Upper lobe of right lung (tissue), 1 donor: ENCODE results near the gene JPT1. TPM values are rescaled to one million over a fixed set of nuclear protein-coding genes. Genes with fewer than 3 reads are reported as not detected.

Source experiments
- ATAC-seq: fragments of 200-7000 bp; cut with Tn5 transposase; one replicate; pipeline ENCODE4 v1.9.1; 2020; ENCODE audit warnings: mild to moderate bottlenecking, moderate library complexity
- DNase-seq: peaks from one replicate; pipeline ENCODE4 v3.0.0-alpha.2; 2020
- H3K27ac ChIP-seq: fragments of 200-600 bp; one replicate; pipeline ENCODE4 v1.8.0; 2022
- H3K27me3 ChIP-seq: fragments of 200-600 bp; one replicate; pipeline ENCODE4 v1.8.0; 2022; ENCODE audit warnings: mild to moderate bottlenecking
- H3K36me3 ChIP-seq: fragments of 200-600 bp; one replicate; pipeline ENCODE4 v1.8.0; 2022
- H3K4me1 ChIP-seq: fragments of 200-600 bp; one replicate; pipeline ENCODE4 v1.8.0; 2022
- H3K4me3 ChIP-seq: fragments of 200-600 bp; one replicate; pipeline ENCODE4 v1.8.0; 2022; ENCODE audit warnings: mild to moderate bottlenecking
- H3K9me3 ChIP-seq: fragments of 200-600 bp; one replicate; pipeline ENCODE4 v1.8.0; 2022
- CTCF ChIP-seq: fragments of 200-600 bp; IDR thresholded peaks from one replicate; pipeline ENCODE4 v1.8.0; 2022; ENCODE audit warnings: antibody characterized with exemption
- intact Hi-C: fragments of 100-400 bp; cut with DNase I; formaldehyde crosslinking; loops from one replicate; pipeline ENCODE4 v1.11.0; 2022
- total RNA-seq: library from RNA; stranded (reverse); fragmentation: NEBNext Ultra II Directional; extraction: Animal tissue kit (Norgen Biotek cat#: 25700); gene quantifications from one replicate; pipeline ENCODE4 v1.2.1, GENCODE V29; 2021
- donor health status: DM: no; HTN: yes; CAD: no; lungs with severe emphysema.

The JPT1 gene
- total RNA-seq, 1 donor from 2014 or later: 47.8 TPM

- no peak for DNase-seq
- Histone ChIP-seq H3K4me3 (no peak overlapping the region), H3K27ac (no peak overlapping the region), H3K27me3 (no peaks in the 10 kb centered on the region), H3K9me3 (no peaks in the 10 kb centered on the region), H3K4me1 (peaks cover 12% of the 10 kb centered on the region), H3K36me3 (peaks cover 19% of the 10 kb centered on the region)
- intact Hi-C loops: no loop called here
- TF ChIP-seq CTCF: no peak
- ATAC-seq: no peak
These were observed 55.5 kb downstream of the JPT1 start for GRCh38 chr17:75098861-75099260.

GRCh38 chr17:75097865-75098264 lies 56.4 kb downstream of the JPT1 start:
- intact Hi-C loops: no loop called here
- Histone ChIP-seq H3K9me3 (no peaks in the 10 kb centered on the region), H3K36me3 (peaks cover 19% of the 10 kb centered on the region), H3K27me3 (no peaks in the 10 kb centered on the region), H3K27ac (no peak overlapping the region), H3K4me3 (no peak overlapping the region), H3K4me1 (peaks cover 22% of the 10 kb centered on the region)
- DNase-seq: no peak
- TF ChIP-seq CTCF: no peak
- ATAC-seq: no peak

GRCh38 chr17:75096082-75096625 lies 58.2 kb downstream of the JPT1 start:
- peak; percentile 93 for DNase-seq
- H3K4me1 ChIP-seq: peaks cover 37% of the 10 kb centered on the region
- TF ChIP-seq CTCF: no peak
- ATAC-seq: peak; percentile 92
- no peaks in the 10 kb centered on the region for H3K9me3 ChIP-seq
- H3K36me3 ChIP-seq: peaks cover 19% of the 10 kb centered on the region
- peak overlapping the region; percentile 81 for H3K27ac ChIP-seq
- no peak overlapping the region for H3K4me3 ChIP-seq
- H3K27me3 ChIP-seq: no peaks in the 10 kb centered on the region
- intact Hi-C loops: no loop called here

GRCh38 chr17:75094871-75095399 lies 59.4 kb downstream of the JPT1 start:
- intact Hi-C loops: no loop called here
- Histone ChIP-seq H3K9me3 (no peaks in the 10 kb centered on the region), H3K27ac (peak overlapping the region; percentile 81), H3K36me3 (peaks cover 11% of the 10 kb centered on the region), H3K4me1 (peaks cover 45% of the 10 kb centered on the region), H3K27me3 (no peaks in the 10 kb centered on the region), H3K4me3 (no peak overlapping the region)
- TF ChIP-seq CTCF: no peak
- DNase-seq: no peak
- no peak for ATAC-seq

- no peak for TF ChIP-seq CTCF
- Histone ChIP-seq H3K27me3 (no peaks in the 10 kb centered on the region), H3K4me3 (no peak overlapping the region), H3K36me3 (peaks cover 9% of the 10 kb centered on the region), H3K9me3 (no peaks in the 10 kb centered on the region), H3K4me1 (peaks cover 58% of the 10 kb centered on the region), H3K27ac (peak overlapping the region; percentile 65)
- intact Hi-C loops: no loop called here
- ATAC-seq (no peak), DNase-seq (no peak)
These were observed 60.7 kb downstream of the JPT1 start for GRCh38 chr17:75093548-75094158.
